Caco-2 (cell line): ENCODE results near the gene BDKRB2. TPM values are rescaled to one million over a fixed set of nuclear protein-coding genes. Genes with fewer than 3 reads are reported as not detected.

Source experiments
- BruUV-seq: library from RNA; stranded (reverse); fragments of 400-500 nt; replicated peaks from 2 replicates; lab custom pipeline; 2021; lab: Mats Ljungman, UMichigan
- CTCF ChIA-PET: fragments of 300-600 bp; sonication (Branson Sonifier 250); formaldehyde crosslinking; loops from one replicate; lab custom pipeline; 2022; ENCODE audit warnings: antibody characterized with exemption; lab: Charles Lee
- POLR2A ChIA-PET: fragments of 300-600 bp; sonication (Branson Sonifier 250); formaldehyde crosslinking; loops from one replicate; lab custom pipeline; 2022; ENCODE audit warnings: antibody characterized with exemption; lab: Charles Lee
- DNase-seq, 2 experiments: peaks; one replicate each; pipeline versions ENCODE4 v3.0.0 to v3.0.0-alpha.2; 2020 to 2022
- H3K27me3 ChIP-seq: replicated peaks from 2 replicates; pipeline ENCODE4 v1.6.0; 2011; ENCODE audit warnings: low read length; ENCODE audit not compliant: control insufficient read depth, insufficient read depth
- H3K36me3 ChIP-seq: 2 replicates; pipeline ENCODE4 v1.5.1; 2011; ENCODE audit warnings: low read length; ENCODE audit not compliant: control insufficient read depth, insufficient read depth
- H3K4me1 ChIP-seq: fragments of 250-450 bp; sonication (Bioruptor Pico); 2 replicates; pipeline ENCODE4 v1.5.1; 2020; ENCODE audit warnings: mild to moderate bottlenecking
- H3K4me3 ChIP-seq: 2 replicates; pipeline ENCODE4 v1.5.1; 2011; ENCODE audit warnings: low read depth, mild to moderate bottlenecking, control low read depth, low read length
- H3K9me3 ChIP-seq: fragments of 250-450 bp; sonication (Bioruptor Pico); 2 replicates; pipeline ENCODE4 v1.5.1; 2020; ENCODE audit warnings: mild to moderate bottlenecking, moderate library complexity
- H3K27ac Mint-ChIP-seq: one replicate; pipeline ENCODE4 v1.8.0; 2022; ENCODE audit warnings: mixed read lengths; ENCODE audit not compliant: unreplicated experiment
- H3K27me3 Mint-ChIP-seq: one replicate; pipeline ENCODE4 v1.8.0; 2022; ENCODE audit warnings: mixed read lengths; ENCODE audit not compliant: insufficient read depth, unreplicated experiment
- H3K36me3 Mint-ChIP-seq: one replicate; pipeline ENCODE4 v1.8.0; 2022; ENCODE audit warnings: mild to moderate bottlenecking, mixed read lengths; ENCODE audit not compliant: insufficient read depth, unreplicated experiment
- H3K4me1 Mint-ChIP-seq: one replicate; pipeline ENCODE4 v1.8.0; 2022; ENCODE audit warnings: low read depth, mixed read lengths; ENCODE audit not compliant: unreplicated experiment
- H3K4me3 Mint-ChIP-seq: one replicate; pipeline ENCODE4 v1.8.0; 2022; ENCODE audit warnings: mild to moderate bottlenecking, moderate library complexity, mixed read lengths; ENCODE audit not compliant: unreplicated experiment
- H3K9me3 Mint-ChIP-seq: one replicate; pipeline ENCODE4 v1.8.0; 2022; ENCODE audit warnings: mixed read lengths; ENCODE audit not compliant: unreplicated experiment
- CTCF ChIP-seq, 2 experiments: fragments of 200-600 bp in 1 of 2; IDR thresholded peaks; 1 replicate in 1 of 2; 2 replicates in 1 of 2; pipeline versions ENCODE4 v1.5.1 to v1.8.0; 2011 to 2022; ENCODE audit warnings: antibody characterized with exemption in 1 of 2, control low read depth in 1 of 2, inconsistent platforms in 1 of 2, low read depth in 1 of 2, low read length in 1 of 2, mild to moderate bottlenecking in 1 of 2, moderate library complexity in 1 of 2; ENCODE audit not compliant: insufficient read depth in 1 of 2, severe bottlenecking in 1 of 2, unreplicated experiment in 1 of 2
- intact Hi-C: fragments of 100-400 bp; cut with micrococcal nuclease; formaldehyde crosslinking; loops from one replicate; pipeline ENCODE4 v1.10.0; 2022; ENCODE audit not compliant: unreplicated experiment
- total RNA-seq: library from RNA; stranded (reverse); gene quantifications from 2 replicates; pipeline ENCODE4 v1.2.3, GENCODE V29; 2022

The BDKRB2 gene
- total RNA-seq, 1 experiment from 2014 or later, result 2.0 TPM

DNA sequence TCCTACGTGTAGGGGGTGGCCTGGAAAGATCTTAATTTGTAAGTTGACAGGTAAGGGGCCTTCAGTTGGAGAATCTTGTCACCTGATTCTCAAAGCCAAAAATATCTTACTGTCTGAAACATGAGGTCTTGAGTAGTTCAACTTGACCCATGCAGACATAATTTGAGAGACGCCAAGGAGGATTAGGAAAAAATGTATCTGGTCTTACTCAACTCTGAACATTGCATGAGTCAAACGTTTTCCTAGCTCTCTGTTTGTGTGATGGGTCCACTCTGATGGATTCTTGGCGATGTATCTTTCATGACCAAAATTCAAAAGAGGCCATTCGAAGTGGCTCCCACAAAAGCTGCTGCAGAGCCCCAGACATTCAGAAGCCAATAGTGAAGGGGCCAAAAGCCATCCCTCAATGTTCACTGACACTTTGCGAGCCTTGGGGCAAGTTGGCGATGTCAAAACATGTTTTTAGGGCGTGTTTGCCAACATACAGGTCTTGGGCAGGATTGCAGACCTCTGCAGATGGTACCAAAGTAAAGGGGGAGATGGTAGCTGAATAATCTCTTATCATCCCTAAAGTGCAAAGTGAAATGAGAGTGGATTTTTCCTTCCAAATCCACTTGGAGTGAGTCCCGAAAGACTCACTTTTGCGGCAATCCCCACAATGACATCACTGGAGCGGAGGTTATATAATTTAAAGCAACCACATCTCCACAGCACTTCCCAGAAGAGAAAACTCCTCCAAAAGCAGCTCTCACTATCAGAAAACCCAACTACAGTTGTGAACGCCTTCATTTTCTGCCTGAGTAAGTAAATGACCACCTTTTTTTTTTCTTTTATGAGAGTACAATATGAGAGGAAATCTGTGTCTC lies 51.1 kb downstream of the BDKRB2 start, which contains the start of gene BDKRB1:
TSS of gene BDKRB1 (plus strand) at position 710 of the 866 bp plus-strand sequence. CDS start 7,473 bp downstream, outside the sequence.
- intact Hi-C loops, result no loop called here
- Mint-ChIP-seq H3K27me3 (no peaks in the 10 kb centered on the region), H3K36me3 (no peaks in the 10 kb centered on the region), H3K4me3 (no peak within 1 kb of the TSS), H3K27ac (no peak within 1 kb of the TSS), H3K9me3 (no peaks in the 10 kb centered on the region), H3K4me1 (peaks cover 25% of the 10 kb centered on the region)
- H3K36me3 ChIP-seq, result no peaks in the 10 kb centered on the region
- POLR2A ChIA-PET, result no interaction called here
- no peak within 1 kb of the TSS for H3K4me3 ChIP-seq
- no peaks in the 10 kb centered on the region; the same call in 1 of the 2 replicates for H3K9me3 ChIP-seq
- no TSS peak for BruUV-seq
- no peaks in the 10 kb centered on the region for H3K27me3 ChIP-seq
- CTCF ChIA-PET, result no interaction called here
- no peak for DNase-seq
- peaks cover 9% of the 10 kb centered on the region for H3K4me1 ChIP-seq
- TF ChIP-seq CTCF (IDR thresholded peaks at IDR 0.05; ENCODE audit: insufficient read depth in 1 of 2, low read depth in 1 of 2, low read length in 1 of 2, severe bottlenecking in 1 of 2, unreplicated experiment in 1 of 2), result no peak

DNA sequence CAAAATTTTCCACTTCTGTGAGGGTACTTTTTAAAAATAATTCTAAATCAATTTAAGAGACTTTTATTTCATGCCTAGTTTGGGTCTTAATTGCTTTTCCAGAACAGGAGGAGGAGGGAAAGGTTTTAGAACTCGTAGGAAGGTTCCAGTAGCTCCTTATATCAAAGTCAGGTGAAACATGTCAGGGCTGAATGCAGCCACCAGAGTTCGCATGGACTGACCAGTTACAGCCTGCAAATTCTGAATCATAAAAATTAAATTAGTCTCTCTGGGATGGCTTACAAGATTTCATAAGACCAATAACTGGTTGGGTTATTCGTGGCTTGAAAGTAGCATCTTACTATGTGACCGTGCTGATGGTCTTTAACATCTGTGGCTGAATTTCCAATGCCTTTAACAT lies 51.8 kb downstream of the BDKRB2 start:
- no TSS peak for BruUV-seq
- Mint-ChIP-seq H3K36me3 (no peaks in the 10 kb centered on the region), H3K27me3 (no peaks in the 10 kb centered on the region), H3K4me1 (peaks cover 30% of the 10 kb centered on the region), H3K27ac (no peak overlapping the region), H3K9me3 (no peaks in the 10 kb centered on the region), H3K4me3 (no peak overlapping the region)
- no peaks in the 10 kb centered on the region for H3K27me3 ChIP-seq
- intact Hi-C loops, result no loop called here
- TF ChIP-seq CTCF (IDR thresholded peaks at IDR 0.05; ENCODE audit: insufficient read depth in 1 of 2, low read depth in 1 of 2, low read length in 1 of 2, severe bottlenecking in 1 of 2, unreplicated experiment in 1 of 2), result no peak
- ChIA-PET POLR2A (no interaction called here), CTCF (no interaction called here)
- no peak for DNase-seq
- H3K9me3 ChIP-seq, result no peaks in the 10 kb centered on the region; the same call in 1 of the 2 replicates
- H3K4me3 ChIP-seq, result no peak overlapping the region
- H3K36me3 ChIP-seq, result no peaks in the 10 kb centered on the region
- H3K4me1 ChIP-seq, result peaks cover 9% of the 10 kb centered on the region

DNA sequence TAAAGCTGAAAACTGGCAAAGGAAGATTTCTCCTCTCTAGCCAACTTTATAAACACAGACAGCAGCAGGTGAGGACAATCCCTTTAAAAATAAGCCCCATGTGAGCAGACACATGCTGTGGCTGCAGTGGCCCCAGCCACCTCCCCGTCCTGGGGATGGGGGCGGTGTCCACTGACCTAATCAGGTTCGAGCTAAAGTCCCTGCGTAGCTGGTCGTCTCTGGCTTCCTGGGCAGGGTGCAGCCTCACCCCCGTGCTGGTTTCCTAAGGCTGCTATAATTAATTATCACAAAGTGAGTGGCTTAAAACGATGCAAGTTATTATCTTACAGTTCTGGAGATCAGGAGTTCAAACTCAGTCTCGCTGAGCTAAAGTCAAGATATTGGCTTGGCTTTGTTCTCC lies 52.4 kb downstream of the BDKRB2 start:
- no TSS peak for BruUV-seq
- Histone ChIP-seq H3K4me1 (peaks cover 9% of the 10 kb centered on the region), H3K4me3 (no peak overlapping the region), H3K36me3 (no peaks in the 10 kb centered on the region), H3K9me3 (no peaks in the 10 kb centered on the region; the same call in 1 of the 2 replicates), H3K27me3 (no peaks in the 10 kb centered on the region)
- no peak for DNase-seq
- intact Hi-C loops, result no loop called here
- Mint-ChIP-seq H3K27me3 (no peaks in the 10 kb centered on the region), H3K4me1 (peaks cover 25% of the 10 kb centered on the region), H3K27ac (no peak overlapping the region), H3K36me3 (no peaks in the 10 kb centered on the region), H3K9me3 (no peaks in the 10 kb centered on the region), H3K4me3 (no peak overlapping the region)
- CTCF ChIA-PET, result no interaction called here
- POLR2A ChIA-PET, result no interaction called here
- TF ChIP-seq CTCF (IDR thresholded peaks at IDR 0.05; ENCODE audit: insufficient read depth in 1 of 2, low read depth in 1 of 2, low read length in 1 of 2, severe bottlenecking in 1 of 2, unreplicated experiment in 1 of 2), result no peak
